GM23338 (cell line): ENCODE data around the gene ITPR2. TPM values are rescaled to one million over a fixed set of nuclear protein-coding genes. Genes with fewer than 3 reads are reported as not detected.

ENCODE experiments used
- ATAC-seq: fragments of 200-7000 bp; cut with Tn5 transposase; 3 replicates; pipeline ENCODE4 v1.9.1; 2020
- DNase-seq: peaks from one replicate; pipeline ENCODE4 v3.0.0-alpha.2; 2015; ENCODE audit warnings: low spot score
- H2AFZ ChIP-seq: fragments of 200-600 bp; sonication (generic); 2 replicates; pipeline ENCODE4 v1.8.0; 2016; ENCODE audit warnings: antibody characterized with exemption, mild to moderate bottlenecking, moderate library complexity
- H3F3A ChIP-seq: fragments of 200-600 bp; sonication (generic); replicated peaks from 2 replicates; pipeline ENCODE4 v1.8.0; 2017; ENCODE audit warnings: antibody characterized with exemption, mixed run types, low read depth
- H3K27ac ChIP-seq: fragments of 200-600 bp; sonication (generic); 2 replicates; pipeline ENCODE4 v1.6.1; 2016; ENCODE audit warnings: low read depth
- H3K27me3 ChIP-seq: fragments of 200-600 bp; sonication (generic); 2 replicates; pipeline ENCODE4 v1.8.0; 2016; ENCODE audit warnings: mild to moderate bottlenecking, mixed run types, moderate library complexity; ENCODE audit not compliant: insufficient read depth
- H3K36me3 ChIP-seq: fragments of 200-600 bp; sonication (generic); 2 replicates; pipeline ENCODE4 v1.8.0; 2016; ENCODE audit warnings: mild to moderate bottlenecking; ENCODE audit not compliant: insufficient read depth
- H3K4me1 ChIP-seq: fragments of 200-600 bp; sonication (generic); 2 replicates; pipeline ENCODE4 v1.8.0; 2016; ENCODE audit warnings: mild to moderate bottlenecking, moderate library complexity; ENCODE audit not compliant: insufficient read depth
- H3K4me2 ChIP-seq: fragments of 200-600 bp; sonication (generic); 2 replicates; pipeline ENCODE4 v1.7.1; 2017; ENCODE audit warnings: mixed run types
- H3K4me3 ChIP-seq: fragments of 200-600 bp; sonication (generic); 2 replicates; pipeline ENCODE4 v1.6.1; 2016; ENCODE audit warnings: mixed run types
- H3K79me2 ChIP-seq: fragments of 200-600 bp; sonication (generic); replicated peaks from 2 replicates; pipeline ENCODE4 v1.8.0; 2017; ENCODE audit warnings: mild to moderate bottlenecking; ENCODE audit not compliant: insufficient read depth
- H3K9me2 ChIP-seq: fragments of 200-600 bp; sonication (generic); 2 replicates; pipeline ENCODE4 v1.8.0; 2017; ENCODE audit not compliant: insufficient read depth
- H4K20me1 ChIP-seq: fragments of 200-600 bp; sonication (generic); replicated peaks from 2 replicates; pipeline ENCODE4 v1.8.0; 2017; ENCODE audit warnings: mild to moderate bottlenecking; ENCODE audit not compliant: insufficient read depth
- H3K27ac Mint-ChIP-seq: 2 replicates; pipeline ENCODE4 v1.8.0; 2020; ENCODE audit warnings: inconsistent platforms, mild to moderate bottlenecking, moderate library complexity, mixed read lengths
- H3K27me3 Mint-ChIP-seq: 3 replicates; pipeline ENCODE4 v1.8.0; 2022; ENCODE audit warnings: low read depth, mild to moderate bottlenecking, moderate library complexity, mixed read lengths, inconsistent platforms; ENCODE audit not compliant: insufficient read depth, poor library complexity
- H3K36me3 Mint-ChIP-seq: 3 replicates; pipeline ENCODE4 v1.8.0; 2021; ENCODE audit warnings: low read depth, mild to moderate bottlenecking, inconsistent platforms, moderate library complexity, mixed read lengths
- H3K4me1 Mint-ChIP-seq: 3 replicates; pipeline ENCODE4 v1.8.0; 2020; ENCODE audit warnings: mild to moderate bottlenecking, inconsistent platforms, mixed read lengths
- H3K4me3 Mint-ChIP-seq: 3 replicates; pipeline ENCODE4 v1.8.0; 2021; ENCODE audit warnings: moderate library complexity, mild to moderate bottlenecking, inconsistent platforms, mixed read lengths
- H3K9me3 Mint-ChIP-seq: 3 replicates; pipeline ENCODE4 v1.8.0; 2020; ENCODE audit warnings: moderate library complexity, mild to moderate bottlenecking, inconsistent platforms, mixed read lengths
- CREB1 ChIP-seq: fragments of 250-450 bp; sonication (Bioruptor Pico); IDR thresholded peaks from 2 replicates; pipeline ENCODE4 v1.5.0; 2020; ENCODE audit warnings: low read depth, mild to moderate bottlenecking, moderate library complexity
- EZH2 ChIP-seq: fragments of 200-600 bp; sonication (generic); IDR thresholded peaks from one replicate; pipeline ENCODE4 v1.8.0; 2017; ENCODE audit warnings: antibody characterized with exemption, mild to moderate bottlenecking, low read depth; ENCODE audit not compliant: unreplicated experiment
- EZH2phosphoT487 ChIP-seq: fragments of 200-600 bp; sonication (generic); IDR thresholded peaks from one replicate; pipeline ENCODE4 v1.8.1; 2018; ENCODE audit warnings: antibody characterized with exemption; ENCODE audit not compliant: unreplicated experiment
- JUNB ChIP-seq: IDR thresholded peaks from one replicate; pipeline ENCODE4 v1.6.1; 2016; ENCODE audit warnings: antibody characterized with exemption; ENCODE audit not compliant: unreplicated experiment
- NANOG ChIP-seq: IDR thresholded peaks from 2 replicates; pipeline ENCODE4 v1.6.1; 2016; ENCODE audit warnings: antibody characterized with exemption, borderline replicate concordance
- POLR2AphosphoS5 ChIP-seq: IDR thresholded peaks from 2 replicates; pipeline ENCODE4 v1.6.1; 2016; ENCODE audit warnings: antibody characterized with exemption, low read depth
- STAT1 ChIP-seq: IDR thresholded peaks from one replicate; pipeline ENCODE4 v1.6.1; 2016; ENCODE audit warnings: antibody characterized with exemption; ENCODE audit not compliant: unreplicated experiment
- ZNF114 ChIP-seq: fragments of 250-450 bp; sonication (Bioruptor Pico); IDR thresholded peaks from 2 replicates; pipeline ENCODE4 v1.5.0; 2020; ENCODE audit warnings: mild to moderate bottlenecking, moderate library complexity
- ZNF331 ChIP-seq: fragments of 250-450 bp; sonication (Bioruptor Pico); IDR thresholded peaks from 2 replicates; pipeline ENCODE4 v1.5.0; 2020; ENCODE audit warnings: low read depth, mild to moderate bottlenecking, moderate library complexity
- polyA plus RNA-seq: library from polyadenylated mRNA; unstranded; fragments of >200 nt; fragmentation: Nextera tagmentation; extraction: Ambion mirVana; gene quantifications from 2 replicates; pipeline ENCODE4 v1.2.1, GENCODE V29; 2016
- total RNA-seq: library from RNA; depleted of rRNA; stranded (reverse); fragments of >200 nt; shearing (Covaris generic); gene quantifications from 2 replicates; pipeline ENCODE4 v1.2.3, GENCODE V29; 2014
- TF ChIP-seq, protein P1 (sequence below): IDR thresholded peaks from 2 replicates; pipeline ENCODE4 v1.6.1; 2016; ENCODE audit warnings: antibody characterized with exemption
- TF ChIP-seq, protein P2 (sequence below): IDR thresholded peaks from one replicate; pipeline ENCODE4 v1.6.1; 2018; ENCODE audit warnings: antibody characterized with exemption; ENCODE audit not compliant: unreplicated experiment
- TF ChIP-seq, protein P3 (sequence below): fragments of 250-450 bp; sonication (Bioruptor Pico); IDR thresholded peaks from 2 replicates; pipeline ENCODE4 v1.5.0; 2020; ENCODE audit warnings: mild to moderate bottlenecking, moderate library complexity

The ITPR2 gene
- total and polyA plus RNA-seq, 2 experiments from 2014 or later, result 44.5 to 65.2 TPM

DNA sequence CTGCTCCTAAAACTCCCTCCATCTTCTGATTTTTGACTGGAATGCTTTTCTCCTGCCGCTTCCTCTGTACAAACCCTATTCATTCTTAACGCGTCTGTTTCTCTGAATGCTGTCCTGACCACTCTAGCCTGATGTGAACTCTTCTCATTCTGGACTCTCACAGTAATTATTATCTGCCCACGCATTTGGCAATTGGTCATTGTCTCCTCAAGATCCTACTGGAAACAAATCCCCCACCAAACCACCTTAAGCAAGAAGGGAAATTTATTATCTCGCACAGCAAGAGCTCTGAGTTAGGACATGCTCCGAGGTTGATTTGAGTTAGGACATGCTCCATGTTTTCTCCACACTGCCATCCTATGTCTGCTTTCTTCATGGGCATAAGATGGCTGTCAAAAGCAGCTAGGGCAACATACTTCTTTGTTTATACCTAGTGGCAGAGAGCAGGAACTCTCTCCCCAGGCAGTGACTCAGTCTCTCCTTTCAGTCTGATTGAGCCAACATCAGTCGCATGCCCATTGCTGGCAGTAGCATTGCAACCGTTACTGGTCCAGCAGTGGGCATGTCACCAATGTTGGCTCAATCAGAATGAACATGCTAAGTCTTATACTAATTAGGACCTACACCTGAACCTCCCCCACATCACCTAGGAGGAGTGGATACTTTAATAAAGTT is 535.5 kb downstream of the ITPR2 start:
- H3K27me3 Mint-ChIP-seq, result peaks cover 2% of the 10 kb centered on the region
- no peaks in the 10 kb centered on the region for H3K4me1 Mint-ChIP-seq
- Histone ChIP-seq H3K9me2 (no peaks in the 10 kb centered on the region), H3K27me3 (no peaks in the 10 kb centered on the region), H2AFZ (no peak overlapping the region), H4K20me1 (no peaks in the 10 kb centered on the region), H3K27ac (no peak overlapping the region), H3K4me2 (no peak overlapping the region), H3K4me1 (no peaks in the 10 kb centered on the region), H3K36me3 (no peaks in the 10 kb centered on the region), H3K4me3 (no peak overlapping the region), H3F3A (no peaks in the 10 kb centered on the region), H3K79me2 (no peaks in the 10 kb centered on the region)
- ATAC-seq (no peak), DNase-seq (no peak)
- H3K4me3 Mint-ChIP-seq, result no peak overlapping the region
- H3K27ac Mint-ChIP-seq, result no peak overlapping the region
- no peak for TF ChIP-seq CREB1 (CRISPR knock-in tag)
- TF ChIP-seq STAT1, result no peak
- TF ChIP-seq JUNB, result no peak
- no peak for TF ChIP-seq ZNF331
- no peak for TF ChIP-seq EZH2phosphoT487
- TF ChIP-seq EZH2, result no peak
- no peak for TF ChIP-seq ZNF114
- TF ChIP-seq, protein P1, sequence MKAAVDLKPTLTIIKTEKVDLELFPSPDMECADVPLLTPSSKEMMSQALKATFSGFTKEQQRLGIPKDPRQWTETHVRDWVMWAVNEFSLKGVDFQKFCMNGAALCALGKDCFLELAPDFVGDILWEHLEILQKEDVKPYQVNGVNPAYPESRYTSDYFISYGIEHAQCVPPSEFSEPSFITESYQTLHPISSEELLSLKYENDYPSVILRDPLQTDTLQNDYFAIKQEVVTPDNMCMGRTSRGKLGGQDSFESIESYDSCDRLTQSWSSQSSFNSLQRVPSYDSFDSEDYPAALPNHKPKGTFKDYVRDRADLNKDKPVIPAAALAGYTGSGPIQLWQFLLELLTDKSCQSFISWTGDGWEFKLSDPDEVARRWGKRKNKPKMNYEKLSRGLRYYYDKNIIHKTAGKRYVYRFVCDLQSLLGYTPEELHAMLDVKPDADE, result no peak
- TF ChIP-seq NANOG, result no peak
- H3K9me3 Mint-ChIP-seq, result no peaks in the 10 kb centered on the region
- H3K36me3 Mint-ChIP-seq, result no peaks in the 10 kb centered on the region

DNA sequence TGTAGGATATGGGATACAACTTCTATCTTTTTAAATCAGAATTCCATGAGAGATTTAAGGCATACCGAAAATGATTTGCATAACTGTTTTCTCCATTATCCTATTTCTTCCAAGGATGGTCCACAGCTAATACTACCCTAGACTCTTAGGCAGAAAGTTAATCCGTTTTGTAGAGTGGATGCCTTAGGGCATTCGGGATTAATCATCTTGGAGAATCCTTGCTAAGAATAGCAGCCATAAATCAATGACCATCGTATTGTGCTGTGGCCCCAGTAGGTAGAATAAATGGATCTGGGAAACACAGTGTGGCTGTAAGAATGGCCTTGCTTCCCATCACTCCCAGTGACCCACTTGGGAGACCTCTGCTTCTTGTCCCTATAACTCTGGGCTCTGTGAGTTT is 538.0 kb downstream of the ITPR2 start:
- no peak overlapping the region for H3K4me3 Mint-ChIP-seq
- no peak overlapping the region for H3K4me2 ChIP-seq
- H2AFZ ChIP-seq, result no peak overlapping the region
- TF ChIP-seq, protein P2, sequence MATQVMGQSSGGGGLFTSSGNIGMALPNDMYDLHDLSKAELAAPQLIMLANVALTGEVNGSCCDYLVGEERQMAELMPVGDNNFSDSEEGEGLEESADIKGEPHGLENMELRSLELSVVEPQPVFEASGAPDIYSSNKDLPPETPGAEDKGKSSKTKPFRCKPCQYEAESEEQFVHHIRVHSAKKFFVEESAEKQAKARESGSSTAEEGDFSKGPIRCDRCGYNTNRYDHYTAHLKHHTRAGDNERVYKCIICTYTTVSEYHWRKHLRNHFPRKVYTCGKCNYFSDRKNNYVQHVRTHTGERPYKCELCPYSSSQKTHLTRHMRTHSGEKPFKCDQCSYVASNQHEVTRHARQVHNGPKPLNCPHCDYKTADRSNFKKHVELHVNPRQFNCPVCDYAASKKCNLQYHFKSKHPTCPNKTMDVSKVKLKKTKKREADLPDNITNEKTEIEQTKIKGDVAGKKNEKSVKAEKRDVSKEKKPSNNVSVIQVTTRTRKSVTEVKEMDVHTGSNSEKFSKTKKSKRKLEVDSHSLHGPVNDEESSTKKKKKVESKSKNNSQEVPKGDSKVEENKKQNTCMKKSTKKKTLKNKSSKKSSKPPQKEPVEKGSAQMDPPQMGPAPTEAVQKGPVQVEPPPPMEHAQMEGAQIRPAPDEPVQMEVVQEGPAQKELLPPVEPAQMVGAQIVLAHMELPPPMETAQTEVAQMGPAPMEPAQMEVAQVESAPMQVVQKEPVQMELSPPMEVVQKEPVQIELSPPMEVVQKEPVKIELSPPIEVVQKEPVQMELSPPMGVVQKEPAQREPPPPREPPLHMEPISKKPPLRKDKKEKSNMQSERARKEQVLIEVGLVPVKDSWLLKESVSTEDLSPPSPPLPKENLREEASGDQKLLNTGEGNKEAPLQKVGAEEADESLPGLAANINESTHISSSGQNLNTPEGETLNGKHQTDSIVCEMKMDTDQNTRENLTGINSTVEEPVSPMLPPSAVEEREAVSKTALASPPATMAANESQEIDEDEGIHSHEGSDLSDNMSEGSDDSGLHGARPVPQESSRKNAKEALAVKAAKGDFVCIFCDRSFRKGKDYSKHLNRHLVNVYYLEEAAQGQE, result no peak
- TF ChIP-seq, protein P3, sequence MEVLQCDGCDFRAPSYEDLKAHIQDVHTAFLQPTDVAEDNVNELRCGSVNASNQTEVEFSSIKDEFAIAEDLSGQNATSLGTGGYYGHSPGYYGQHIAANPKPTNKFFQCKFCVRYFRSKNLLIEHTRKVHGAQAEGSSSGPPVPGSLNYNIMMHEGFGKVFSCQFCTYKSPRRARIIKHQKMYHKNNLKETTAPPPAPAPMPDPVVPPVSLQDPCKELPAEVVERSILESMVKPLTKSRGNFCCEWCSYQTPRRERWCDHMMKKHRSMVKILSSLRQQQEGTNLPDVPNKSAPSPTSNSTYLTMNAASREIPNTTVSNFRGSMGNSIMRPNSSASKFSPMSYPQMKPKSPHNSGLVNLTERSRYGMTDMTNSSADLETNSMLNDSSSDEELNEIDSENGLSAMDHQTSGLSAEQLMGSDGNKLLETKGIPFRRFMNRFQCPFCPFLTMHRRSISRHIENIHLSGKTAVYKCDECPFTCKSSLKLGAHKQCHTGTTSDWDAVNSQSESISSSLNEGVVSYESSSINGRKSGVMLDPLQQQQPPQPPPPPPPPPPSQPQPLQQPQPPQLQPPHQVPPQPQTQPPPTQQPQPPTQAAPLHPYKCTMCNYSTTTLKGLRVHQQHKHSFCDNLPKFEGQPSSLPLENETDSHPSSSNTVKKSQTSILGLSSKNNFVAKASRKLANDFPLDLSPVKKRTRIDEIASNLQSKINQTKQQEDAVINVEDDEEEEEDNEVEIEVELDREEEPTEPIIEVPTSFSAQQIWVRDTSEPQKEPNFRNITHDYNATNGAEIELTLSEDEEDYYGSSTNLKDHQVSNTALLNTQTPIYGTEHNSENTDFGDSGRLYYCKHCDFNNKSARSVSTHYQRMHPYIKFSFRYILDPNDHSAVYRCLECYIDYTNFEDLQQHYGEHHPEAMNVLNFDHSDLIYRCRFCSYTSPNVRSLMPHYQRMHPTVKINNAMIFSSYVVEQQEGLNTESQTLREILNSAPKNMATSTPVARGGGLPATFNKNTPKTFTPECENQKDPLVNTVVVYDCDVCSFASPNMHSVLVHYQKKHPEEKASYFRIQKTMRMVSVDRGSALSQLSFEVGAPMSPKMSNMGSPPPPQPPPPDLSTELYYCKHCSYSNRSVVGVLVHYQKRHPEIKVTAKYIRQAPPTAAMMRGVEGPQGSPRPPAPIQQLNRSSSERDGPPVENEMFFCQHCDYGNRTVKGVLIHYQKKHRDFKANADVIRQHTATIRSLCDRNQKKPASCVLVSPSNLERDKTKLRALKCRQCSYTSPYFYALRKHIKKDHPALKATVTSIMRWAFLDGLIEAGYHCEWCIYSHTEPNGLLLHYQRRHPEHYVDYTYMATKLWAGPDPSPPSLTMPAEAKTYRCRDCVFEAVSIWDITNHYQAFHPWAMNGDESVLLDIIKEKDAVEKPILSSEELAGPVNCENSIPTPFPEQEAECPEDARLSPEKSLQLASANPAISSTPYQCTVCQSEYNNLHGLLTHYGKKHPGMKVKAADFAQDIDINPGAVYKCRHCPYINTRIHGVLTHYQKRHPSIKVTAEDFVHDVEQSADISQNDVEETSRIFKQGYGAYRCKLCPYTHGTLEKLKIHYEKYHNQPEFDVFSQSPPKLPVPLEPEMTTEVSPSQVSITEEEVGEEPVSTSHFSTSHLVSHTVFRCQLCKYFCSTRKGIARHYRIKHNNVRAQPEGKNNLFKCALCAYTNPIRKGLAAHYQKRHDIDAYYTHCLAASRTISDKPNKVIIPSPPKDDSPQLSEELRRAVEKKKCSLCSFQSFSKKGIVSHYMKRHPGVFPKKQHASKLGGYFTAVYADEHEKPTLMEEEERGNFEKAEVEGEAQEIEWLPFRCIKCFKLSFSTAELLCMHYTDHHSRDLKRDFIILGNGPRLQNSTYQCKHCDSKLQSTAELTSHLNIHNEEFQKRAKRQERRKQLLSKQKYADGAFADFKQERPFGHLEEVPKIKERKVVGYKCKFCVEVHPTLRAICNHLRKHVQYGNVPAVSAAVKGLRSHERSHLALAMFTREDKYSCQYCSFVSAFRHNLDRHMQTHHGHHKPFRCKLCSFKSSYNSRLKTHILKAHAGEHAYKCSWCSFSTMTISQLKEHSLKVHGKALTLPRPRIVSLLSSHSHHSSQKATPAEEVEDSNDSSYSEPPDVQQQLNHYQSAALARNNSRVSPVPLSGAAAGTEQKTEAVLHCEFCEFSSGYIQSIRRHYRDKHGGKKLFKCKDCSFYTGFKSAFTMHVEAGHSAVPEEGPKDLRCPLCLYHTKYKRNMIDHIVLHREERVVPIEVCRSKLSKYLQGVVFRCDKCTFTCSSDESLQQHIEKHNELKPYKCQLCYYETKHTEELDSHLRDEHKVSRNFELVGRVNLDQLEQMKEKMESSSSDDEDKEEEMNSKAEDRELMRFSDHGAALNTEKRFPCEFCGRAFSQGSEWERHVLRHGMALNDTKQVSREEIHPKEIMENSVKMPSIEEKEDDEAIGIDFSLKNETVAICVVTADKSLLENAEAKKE (CRISPR knock-in tag), result no peak
- TF ChIP-seq STAT1, result no peak
- TF ChIP-seq JUNB, result no peak
- TF ChIP-seq POLR2AphosphoS5, result no peak
- TF ChIP-seq ZNF114, result no peak
- TF ChIP-seq EZH2, result no peak

More for the DNA sequence above, 538.0 kb downstream of the ITPR2 start:
- ATAC-seq (no peak), DNase-seq (no peak)
- no peaks in the 10 kb centered on the region for H3K9me3 Mint-ChIP-seq
- H3K79me2 ChIP-seq, result no peaks in the 10 kb centered on the region
- H3K4me1 ChIP-seq, result no peaks in the 10 kb centered on the region
- H3K27me3 ChIP-seq, result no peaks in the 10 kb centered on the region
- H3K4me3 ChIP-seq, result no peak overlapping the region
- H4K20me1 ChIP-seq, result no peaks in the 10 kb centered on the region
- H3K4me1 Mint-ChIP-seq, result no peaks in the 10 kb centered on the region
- H3K27me3 Mint-ChIP-seq, result peaks cover 2% of the 10 kb centered on the region
- H3K36me3 Mint-ChIP-seq, result no peaks in the 10 kb centered on the region
- no peak overlapping the region for H3K27ac Mint-ChIP-seq
- no peak overlapping the region for H3K27ac ChIP-seq
- H3K36me3 ChIP-seq, result no peaks in the 10 kb centered on the region
- H3F3A ChIP-seq, result no peaks in the 10 kb centered on the region
- 0 out of 2 replicates have a peak, but pooled peaks cover under 1% of the 10 kb centered on the region for H3K9me2 ChIP-seq
